GM06990 (cell line): Measurements from ENCODE around the gene ALDH1A3.

ENCODE experiments used
- DNase-seq: peaks from one replicate; pipeline ENCODE4 v3.0.0-alpha.2; 2011; ENCODE audit not compliant: insufficient read length; ENCODE audit errors: extremely low read depth
- H3K27me3 ChIP-seq: replicated peaks from 2 replicates; pipeline ENCODE4 v1.6.0; 2011; ENCODE audit warnings: low read length; ENCODE audit not compliant: control insufficient read depth, insufficient read depth
- H3K36me3 ChIP-seq: 2 replicates; pipeline ENCODE4 v1.5.1; 2011; ENCODE audit warnings: low read length; ENCODE audit not compliant: control insufficient read depth, insufficient read depth
- H3K4me3 ChIP-seq: replicated peaks from 2 replicates; pipeline ENCODE4 v1.5.1; 2011; ENCODE audit warnings: low read depth, mild to moderate bottlenecking, control low read depth, low read length
- TF ChIP-seq, protein P1 (sequence below): IDR thresholded peaks from 2 replicates; pipeline ENCODE4 v1.5.1; 2011; ENCODE audit warnings: low read length, control low read depth, mild to moderate bottlenecking, inconsistent platforms; ENCODE audit not compliant: insufficient read depth, poor library complexity, severe bottlenecking

The ALDH1A3 gene

DNA sequence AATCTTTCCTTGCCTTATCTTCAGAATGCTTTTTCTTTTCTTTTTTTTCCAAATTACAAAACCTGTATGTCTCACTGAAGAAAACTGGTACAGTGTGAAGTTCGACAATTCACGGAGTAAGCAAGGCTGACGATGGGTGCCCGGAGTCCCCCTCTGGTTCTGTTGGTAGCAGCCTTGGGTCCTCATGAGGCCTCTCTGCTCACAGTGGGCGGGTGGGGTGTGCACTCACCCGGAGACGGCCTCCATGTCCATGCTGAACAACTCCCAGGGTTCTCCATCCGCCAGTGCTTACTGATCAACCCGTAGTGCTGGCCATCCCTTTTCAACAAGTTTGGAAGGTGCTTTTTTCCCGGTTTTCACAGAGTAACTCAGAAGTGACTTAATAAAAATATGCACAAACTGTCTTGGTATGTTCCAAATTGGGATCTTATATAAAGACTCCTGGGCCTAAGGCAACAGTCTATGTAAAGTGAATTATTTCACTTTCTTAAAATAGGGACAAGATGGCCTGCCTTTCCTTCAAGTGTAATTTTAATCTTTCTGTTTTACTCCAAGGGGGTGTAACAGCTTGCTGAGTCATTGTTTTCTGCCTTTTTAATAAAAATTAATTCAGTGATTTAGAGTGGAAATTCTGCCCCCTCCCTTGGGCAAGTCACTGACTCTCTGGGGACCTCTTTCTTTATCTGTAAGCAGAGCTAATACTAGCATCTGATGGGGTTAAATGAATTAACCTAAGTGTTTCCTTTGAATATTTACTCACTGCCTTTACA lies 63.2 kb downstream of the ALDH1A3 start:
- peaks cover 2% of the 10 kb centered on the region; the same call in 1 of the 2 replicates for H3K36me3 ChIP-seq
- no peak overlapping the region for H3K4me3 ChIP-seq
- TF ChIP-seq, protein P1, sequence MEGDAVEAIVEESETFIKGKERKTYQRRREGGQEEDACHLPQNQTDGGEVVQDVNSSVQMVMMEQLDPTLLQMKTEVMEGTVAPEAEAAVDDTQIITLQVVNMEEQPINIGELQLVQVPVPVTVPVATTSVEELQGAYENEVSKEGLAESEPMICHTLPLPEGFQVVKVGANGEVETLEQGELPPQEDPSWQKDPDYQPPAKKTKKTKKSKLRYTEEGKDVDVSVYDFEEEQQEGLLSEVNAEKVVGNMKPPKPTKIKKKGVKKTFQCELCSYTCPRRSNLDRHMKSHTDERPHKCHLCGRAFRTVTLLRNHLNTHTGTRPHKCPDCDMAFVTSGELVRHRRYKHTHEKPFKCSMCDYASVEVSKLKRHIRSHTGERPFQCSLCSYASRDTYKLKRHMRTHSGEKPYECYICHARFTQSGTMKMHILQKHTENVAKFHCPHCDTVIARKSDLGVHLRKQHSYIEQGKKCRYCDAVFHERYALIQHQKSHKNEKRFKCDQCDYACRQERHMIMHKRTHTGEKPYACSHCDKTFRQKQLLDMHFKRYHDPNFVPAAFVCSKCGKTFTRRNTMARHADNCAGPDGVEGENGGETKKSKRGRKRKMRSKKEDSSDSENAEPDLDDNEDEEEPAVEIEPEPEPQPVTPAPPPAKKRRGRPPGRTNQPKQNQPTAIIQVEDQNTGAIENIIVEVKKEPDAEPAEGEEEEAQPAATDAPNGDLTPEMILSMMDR, result no peak
- H3K27me3 ChIP-seq, result no peaks in the 10 kb centered on the region
- DNase-seq, result peak; percentile 44

DNA sequence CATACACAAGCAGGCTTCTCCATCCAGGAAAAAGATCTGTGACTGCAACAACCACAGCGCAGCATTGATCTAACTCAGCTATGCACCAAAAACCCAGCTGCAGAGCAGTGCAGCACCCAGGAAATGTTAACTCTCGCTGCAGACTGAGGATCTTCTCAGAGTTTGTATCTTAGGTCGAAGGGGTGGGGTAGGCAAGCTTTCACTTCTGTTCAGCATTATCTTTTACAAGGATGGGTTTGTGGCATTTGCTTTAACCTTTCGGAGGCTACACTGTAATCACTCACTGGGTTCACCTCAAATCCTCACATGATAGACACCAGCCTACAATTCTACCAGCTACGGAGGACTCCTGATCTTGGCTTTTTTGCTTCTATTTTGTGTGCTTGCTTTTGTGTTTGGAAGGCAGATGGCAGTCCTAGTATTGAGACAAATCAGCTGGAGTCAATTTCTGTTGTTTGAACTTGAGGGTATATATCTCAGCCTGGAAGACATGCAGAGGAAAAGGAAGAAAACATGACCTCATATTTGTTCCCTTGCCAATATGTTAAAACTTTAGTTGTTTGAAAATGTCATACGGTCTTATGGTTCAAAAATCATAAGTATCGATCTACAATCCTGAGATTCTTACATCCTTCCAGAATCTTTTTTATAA lies 64.7 kb downstream of the ALDH1A3 start:
- Histone ChIP-seq H3K36me3 (peaks cover 4% of the 10 kb centered on the region; the same call in 1 of the 2 replicates), H3K27me3 (no peaks in the 10 kb centered on the region), H3K4me3 (no peak overlapping the region)
- no peak for DNase-seq
- TF ChIP-seq, protein P1, result no peak

GRCh38 chr15:100944986-100945385 lies 65.4 kb downstream of the ALDH1A3 start:
- no peak for DNase-seq
- Histone ChIP-seq H3K4me3 (no peak overlapping the region), H3K27me3 (no peaks in the 10 kb centered on the region), H3K36me3 (peaks cover 4% of the 10 kb centered on the region; the same call in 1 of the 2 replicates)
- TF ChIP-seq, protein P1, result no peak

DNA sequence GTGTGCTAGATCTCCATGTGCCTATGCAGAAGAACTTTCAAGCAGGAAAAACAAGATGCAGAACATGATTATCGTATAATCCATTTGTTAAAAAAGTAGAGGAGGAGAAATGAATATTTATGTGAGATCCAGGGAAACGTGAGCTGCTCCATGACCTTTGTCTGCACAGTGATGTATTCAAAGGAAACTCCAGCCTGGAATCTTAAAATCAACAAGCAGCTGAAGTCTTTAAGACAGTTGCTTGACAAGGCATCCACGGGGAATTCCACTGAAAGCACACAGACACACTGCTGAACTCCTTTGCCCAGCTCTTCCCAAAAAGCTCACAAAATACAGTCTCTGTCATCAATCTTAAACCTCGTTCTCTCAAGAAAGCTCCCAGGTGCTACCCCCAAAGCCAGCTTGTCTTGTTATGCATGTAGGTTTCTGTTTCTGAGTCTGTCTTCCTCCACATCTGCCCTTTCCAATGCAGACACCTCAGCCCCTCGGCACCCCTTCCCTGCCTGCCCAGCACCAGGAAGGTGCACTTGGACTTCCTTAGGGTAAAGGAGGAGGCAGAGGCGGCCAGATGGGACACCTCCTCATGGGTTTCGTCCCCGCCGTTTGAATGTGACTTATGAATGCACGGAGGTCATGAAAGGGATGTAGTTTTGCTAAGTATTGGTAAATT lies 68.3 kb downstream of the ALDH1A3 start:
- Histone ChIP-seq H3K4me3 (no peak overlapping the region), H3K27me3 (no peaks in the 10 kb centered on the region), H3K36me3 (peaks cover 2% of the 10 kb centered on the region; the same call in 1 of the 2 replicates)
- peak; percentile 66 for DNase-seq
- TF ChIP-seq, protein P1, result no peak

GRCh38 chr15:100948430-100948762 lies 68.8 kb downstream of the ALDH1A3 start:
- no peak overlapping the region for H3K4me3 ChIP-seq
- DNase-seq, result no peak
- H3K27me3 ChIP-seq, result no peaks in the 10 kb centered on the region
- H3K36me3 ChIP-seq, result peaks cover 2% of the 10 kb centered on the region; the same call in 1 of the 2 replicates
- TF ChIP-seq, protein P1, result no peak
